HEK293 (cell line): ENCODE measurements around the gene CWC22.

ENCODE experiments used
- CTCF ChIA-PET: fragments of 350-600 bp; formaldehyde crosslinking; extraction: SDS; loops from one replicate; lab custom pipeline; 2021; ENCODE audit warnings: antibody characterized with exemption; lab: Yijun Ruan, JAX
- POLR2A ChIA-PET: fragments of 300-600 bp; formaldehyde crosslinking; extraction: SDS; loops from one replicate; lab custom pipeline; 2020; ENCODE audit warnings: antibody characterized with exemption, inconsistent platforms; lab: Yijun Ruan, JAX
- H3K27ac ChIP-seq: fragments of 200-500 bp; sonication (Bioruptor generic); 2 replicates; pipeline ENCODE4 v1.5.1; 2014; ENCODE audit warnings: low read depth, low read length, control low read depth, inconsistent platforms; ENCODE audit errors: extremely low read depth
- H3K36me3 ChIP-seq, 2 experiments: fragments of 200-500 bp in 1 of 2; sonication (Bioruptor generic) in 1 of 2; 1 replicate in 1 of 2; 2 replicates in 1 of 2; pipeline ENCODE4 v1.5.1; 2014 to 2017; ENCODE audit warnings: inconsistent platforms in 2 of 2, low read length in 2 of 2; ENCODE audit not compliant: control insufficient read depth in 2 of 2, insufficient read depth in 1 of 2
- H3K4me1 ChIP-seq: fragments of 200-500 bp; sonication (Bioruptor generic); 2 replicates; pipeline ENCODE4 v1.5.1; 2014; ENCODE audit warnings: mild to moderate bottlenecking, low read length, inconsistent platforms; ENCODE audit not compliant: control insufficient read depth, insufficient read depth
- H3K4me3 ChIP-seq: 2 replicates; pipeline ENCODE4 v1.5.1; 2011; ENCODE audit warnings: low read depth, mild to moderate bottlenecking, control low read depth, low read length, moderate library complexity
- H3K9me3 ChIP-seq: fragments of 200-500 bp; sonication (Bioruptor generic); 2 replicates; pipeline ENCODE4 v1.5.1; 2014; ENCODE audit warnings: low read depth, low read length, inconsistent platforms; ENCODE audit not compliant: control insufficient read depth, insufficient read depth
- KLF17 ChIP-seq: fragments of 450-650 bp; formaldehyde crosslinking; IDR thresholded peaks from 2 replicates; pipeline ENCODE4 v1.5.1; 2016; ENCODE audit warnings: missing biosample characterization, missing genetic modification characterization
- PRDM1 ChIP-seq: fragments of 450-650 bp; formaldehyde crosslinking; IDR thresholded peaks from 2 replicates; pipeline ENCODE4; 2016; ENCODE audit warnings: missing biosample characterization, missing genetic modification characterization
- PRDM2 ChIP-seq: fragments of 450-650 bp; formaldehyde crosslinking; IDR thresholded peaks from 2 replicates; pipeline ENCODE4 v1.5.1; 2016; ENCODE audit warnings: missing biosample characterization, missing genetic modification characterization, borderline replicate concordance
- SP2 ChIP-seq: fragments of 450-650 bp; formaldehyde crosslinking; IDR thresholded peaks from 2 replicates; pipeline ENCODE4 v1.5.1; 2016; ENCODE audit warnings: missing biosample characterization, missing genetic modification characterization
- TRIM28 ChIP-seq: IDR thresholded peaks from 2 replicates; pipeline ENCODE4 v1.6.1; 2011; ENCODE audit warnings: low read length, control low read depth, borderline replicate concordance
- ZNF10 ChIP-seq: fragments of 450-650 bp; formaldehyde crosslinking; IDR thresholded peaks from 2 replicates; pipeline ENCODE4 v1.5.1; 2017; ENCODE audit warnings: missing biosample characterization, missing genetic modification characterization
- ZNF18 ChIP-seq: fragments of 450-650 bp; formaldehyde crosslinking; IDR thresholded peaks from 2 replicates; pipeline ENCODE4 v1.5.1; 2016; ENCODE audit warnings: missing biosample characterization, missing genetic modification characterization
- ZNF280C ChIP-seq: fragments of 450-650 bp; formaldehyde crosslinking; IDR thresholded peaks from 2 replicates; pipeline ENCODE4 v1.5.1; 2016; ENCODE audit warnings: missing biosample characterization, missing genetic modification characterization
- ZNF292 ChIP-seq: fragments of 450-650 bp; formaldehyde crosslinking; IDR thresholded peaks from 2 replicates; pipeline ENCODE4 v1.5.1; 2016; ENCODE audit warnings: low read depth, missing biosample characterization, missing genetic modification characterization, borderline replicate concordance
- ZNF335 ChIP-seq: fragments of 450-650 bp; formaldehyde crosslinking; conservative IDR thresholded peaks from 2 replicates; pipeline ENCODE4 v1.5.1; 2016; ENCODE audit warnings: missing biosample characterization, missing genetic modification characterization
- ZNF341 ChIP-seq: fragments of 450-650 bp; formaldehyde crosslinking; IDR thresholded peaks from 2 replicates; pipeline ENCODE4; 2016; ENCODE audit warnings: low read depth, missing biosample characterization, missing genetic modification characterization
- ZNF398 ChIP-seq: fragments of 450-650 bp; formaldehyde crosslinking; IDR thresholded peaks from 2 replicates; pipeline ENCODE4 v1.5.1; 2017; ENCODE audit warnings: missing biosample characterization, missing genetic modification characterization
- ZNF529 ChIP-seq: fragments of 450-650 bp; formaldehyde crosslinking; IDR thresholded peaks from 2 replicates; pipeline ENCODE4 v1.5.1; 2017; ENCODE audit warnings: missing genetic modification characterization, missing biosample characterization; ENCODE audit not compliant: insufficient replicate concordance
- ZNF549 ChIP-seq: fragments of 450-650 bp; IDR thresholded peaks from 2 replicates; pipeline ENCODE4 v1.5.1; 2018; ENCODE audit warnings: missing biosample characterization, missing genetic modification characterization, mild to moderate bottlenecking, inconsistent platforms, moderate library complexity
- ZNF580 ChIP-seq: fragments of 450-650 bp; formaldehyde crosslinking; IDR thresholded peaks from 2 replicates; pipeline ENCODE4 v1.5.1; 2016; ENCODE audit warnings: missing biosample characterization, missing genetic modification characterization
- ZNF654 ChIP-seq: fragments of 450-650 bp; formaldehyde crosslinking; IDR thresholded peaks from 2 replicates; pipeline ENCODE4 v1.5.1; 2016; ENCODE audit warnings: low read depth, missing biosample characterization, missing genetic modification characterization
- ZNF707 ChIP-seq: fragments of 450-650 bp; formaldehyde crosslinking; IDR thresholded peaks from 2 replicates; pipeline ENCODE4 v1.5.1; 2016; ENCODE audit warnings: missing biosample characterization, missing genetic modification characterization
- ZSCAN30 ChIP-seq: fragments of 450-650 bp; IDR thresholded peaks from 2 replicates; pipeline ENCODE4 v1.5.1; 2018; ENCODE audit warnings: missing biosample characterization, mild to moderate bottlenecking, missing genetic modification characterization, moderate library complexity

Gene CWC22

GRCh38 chr2:179936654-179937053 is 70.4 kb downstream of the CWC22 start:
- no peak for TF ChIP-seq ZNF10
- peak; percentile 6; the same call in 1 of the 2 replicates for TF ChIP-seq ZNF654 (tag by site-specific recombination)
- ChIA-PET CTCF (interaction anchor here (0.6 to 1.5 kb wide), 6 partner anchors 10 to 109 kb away, joined by 3 to 6 read pairs (median 4); no protein-coding TSS in a partner anchor), POLR2A (no interaction called here)
- Histone ChIP-seq H3K9me3 (no peaks in the 10 kb centered on the region), H3K4me3 (no peak overlapping the region), H3K4me1 (no peaks in the 10 kb centered on the region), H3K36me3 (no peaks in the 10 kb centered on the region), H3K27ac (no peak overlapping the region)

- TF ChIP-seq PRDM2 (no peak), ZNF335 (tag by site-specific recombination) (no peak)
- no peak overlapping the region for H3K27ac ChIP-seq
- H3K9me3 ChIP-seq: no peaks in the 10 kb centered on the region
- H3K4me3 ChIP-seq: no peak overlapping the region
- ChIA-PET POLR2A (no interaction called here), CTCF (interaction anchor here (0.6 to 1.7 kb wide), 7 partner anchors 9 to 109 kb away, joined by 3 to 6 read pairs (median 5); no protein-coding TSS in a partner anchor)
- no peaks in the 10 kb centered on the region for H3K36me3 ChIP-seq
- H3K4me1 ChIP-seq: no peaks in the 10 kb centered on the region
Measured at GRCh38 chr2:179936141-179936540, 71.0 kb downstream of the CWC22 start.

- ChIA-PET POLR2A (no interaction called here), CTCF (no interaction called here)
- Histone ChIP-seq H3K9me3 (no peaks in the 10 kb centered on the region), H3K36me3 (no peaks in the 10 kb centered on the region), H3K4me3 (no peak overlapping the region), H3K27ac (no peak overlapping the region), H3K4me1 (no peaks in the 10 kb centered on the region)
- no peak for TF ChIP-seq ZNF280C (tag by site-specific recombination)
- no peak for TF ChIP-seq KLF17 (tag by site-specific recombination)
- TF ChIP-seq TRIM28: no peak
- TF ChIP-seq ZNF707 (tag by site-specific recombination): no peak
- TF ChIP-seq SP2: no peak
- TF ChIP-seq ZNF18 (tag by site-specific recombination): no peak
- TF ChIP-seq ZNF529: no peak
- no peak for TF ChIP-seq PRDM1
- TF ChIP-seq ZNF10: no peak
- no peak for TF ChIP-seq ZNF341
- TF ChIP-seq ZNF580 (tag by site-specific recombination): no peak
- no peak for TF ChIP-seq ZNF549 (tag by site-specific recombination)
- TF ChIP-seq ZSCAN30 (tag by site-specific recombination): no peak
- no peak for TF ChIP-seq ZNF398
- no peak for TF ChIP-seq ZNF292 (tag by site-specific recombination)
Measured at GRCh38 chr2:179932786-179933185, 74.3 kb downstream of the CWC22 start.
